Measurements from ENCODE around the gene ARID3C. TPM values are rescaled to one million over a fixed set of nuclear protein-coding genes. Genes with fewer than 3 reads are reported as not detected.
A peak's percentile ranks its signal among the peaks of the same experiment; 100 is the strongest.

Gene ARID3C
- total RNA-seq, 1 donor from 2014 or later, result not detected

- Histone ChIP-seq H3K36me3 (no peaks in the 10 kb centered on the region), H3K27me3 (ENCODE audit: low read depth) (peaks cover 72% of the 10 kb centered on the region), H3K9me3 (no peaks in the 10 kb centered on the region), H3K4me3 (peak overlapping the region; percentile 34), H3K4me1 (peaks cover 11% of the 10 kb centered on the region), H3K27ac (no peak overlapping the region)
- TF ChIP-seq, protein P1, sequence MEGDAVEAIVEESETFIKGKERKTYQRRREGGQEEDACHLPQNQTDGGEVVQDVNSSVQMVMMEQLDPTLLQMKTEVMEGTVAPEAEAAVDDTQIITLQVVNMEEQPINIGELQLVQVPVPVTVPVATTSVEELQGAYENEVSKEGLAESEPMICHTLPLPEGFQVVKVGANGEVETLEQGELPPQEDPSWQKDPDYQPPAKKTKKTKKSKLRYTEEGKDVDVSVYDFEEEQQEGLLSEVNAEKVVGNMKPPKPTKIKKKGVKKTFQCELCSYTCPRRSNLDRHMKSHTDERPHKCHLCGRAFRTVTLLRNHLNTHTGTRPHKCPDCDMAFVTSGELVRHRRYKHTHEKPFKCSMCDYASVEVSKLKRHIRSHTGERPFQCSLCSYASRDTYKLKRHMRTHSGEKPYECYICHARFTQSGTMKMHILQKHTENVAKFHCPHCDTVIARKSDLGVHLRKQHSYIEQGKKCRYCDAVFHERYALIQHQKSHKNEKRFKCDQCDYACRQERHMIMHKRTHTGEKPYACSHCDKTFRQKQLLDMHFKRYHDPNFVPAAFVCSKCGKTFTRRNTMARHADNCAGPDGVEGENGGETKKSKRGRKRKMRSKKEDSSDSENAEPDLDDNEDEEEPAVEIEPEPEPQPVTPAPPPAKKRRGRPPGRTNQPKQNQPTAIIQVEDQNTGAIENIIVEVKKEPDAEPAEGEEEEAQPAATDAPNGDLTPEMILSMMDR (IDR thresholded peaks at IDR 0.05), result no peak
- no peak for DNase-seq
- ATAC-seq, result no peak
- intact Hi-C loops (cut with DNase I), result no loop called here
Observed at GRCh38 chr9:34578241-34579103, 50.4 kb downstream of the ARID3C start.

- DNase-seq, result no peak
- TF ChIP-seq, protein P1 (IDR thresholded peaks at IDR 0.05), result no peak
- no peak overlapping the region for H3K27ac ChIP-seq
- intact Hi-C loops (cut with DNase I), result no loop called here
- H3K4me1 ChIP-seq, result peaks cover 11% of the 10 kb centered on the region
- H3K36me3 ChIP-seq, result no peaks in the 10 kb centered on the region
- no peaks in the 10 kb centered on the region for H3K9me3 ChIP-seq
- no peak for ATAC-seq
- peaks cover 69% of the 10 kb centered on the region for H3K27me3 ChIP-seq (ENCODE audit: low read depth)
- H3K4me3 ChIP-seq, result peak overlapping the region; percentile 34
Observed at GRCh38 chr9:34577400-34578240, 51.2 kb downstream of the ARID3C start.

GRCh38 chr9:34576597-34577399 lies 52.1 kb downstream of the ARID3C start:
- ATAC-seq (no peak), DNase-seq (no peak)
- H3K36me3 ChIP-seq, result no peaks in the 10 kb centered on the region
- TF ChIP-seq, protein P1 (IDR thresholded peaks at IDR 0.05), result no peak
- H3K9me3 ChIP-seq, result no peaks in the 10 kb centered on the region
- H3K4me3 ChIP-seq, result no peak overlapping the region
- H3K4me1 ChIP-seq, result peaks cover 11% of the 10 kb centered on the region
- H3K27ac ChIP-seq, result no peak overlapping the region
- peaks cover 68% of the 10 kb centered on the region for H3K27me3 ChIP-seq (ENCODE audit: low read depth)
- intact Hi-C loops (cut with DNase I), result no loop called here

DNA sequence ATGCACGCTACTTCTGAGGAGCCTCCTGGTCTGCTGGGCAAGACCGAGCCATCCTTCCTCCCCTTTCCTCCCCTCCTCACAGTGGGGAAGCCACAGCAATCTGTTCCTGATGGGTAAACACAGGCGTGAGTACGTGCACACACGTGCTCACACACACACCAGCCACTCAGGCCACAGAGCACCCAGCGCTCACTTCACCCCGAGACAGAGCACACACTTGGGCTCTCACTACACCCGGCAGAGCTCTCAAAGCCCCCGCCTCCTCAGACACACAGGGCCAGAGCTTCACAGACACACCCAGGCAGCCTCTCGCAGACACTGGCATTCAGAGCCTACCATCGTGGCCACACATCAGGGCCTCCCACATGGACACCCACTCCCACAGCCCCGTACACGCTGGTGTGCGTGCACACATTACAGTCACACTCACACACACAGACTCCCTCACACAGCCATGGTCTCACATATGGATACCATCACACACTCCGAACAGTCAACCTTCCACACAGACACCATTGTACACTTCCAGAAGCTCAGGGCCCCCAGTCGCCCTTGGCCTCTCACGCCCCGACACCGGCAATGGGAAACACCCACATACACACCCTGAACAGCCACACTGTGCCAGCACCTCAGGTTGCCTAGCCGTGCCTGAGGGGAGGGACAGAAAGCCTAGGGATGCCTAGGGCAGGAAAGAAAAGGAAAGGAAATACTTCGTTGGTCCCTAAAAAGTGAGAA lies 52.8 kb downstream of the ARID3C start:
- intact Hi-C loops (cut with DNase I), result no loop called here

More for the DNA sequence above, 52.8 kb downstream of the ARID3C start:
- Histone ChIP-seq H3K36me3 (no peaks in the 10 kb centered on the region), H3K27me3 (ENCODE audit: low read depth) (peaks cover 60% of the 10 kb centered on the region), H3K4me1 (peaks cover 11% of the 10 kb centered on the region), H3K4me3 (no peak overlapping the region), H3K9me3 (no peaks in the 10 kb centered on the region), H3K27ac (no peak overlapping the region)
- DNase-seq (no peak), ATAC-seq (peak in 1 of 2 donors; percentile 4)
- TF ChIP-seq, protein P1 (IDR thresholded peaks at IDR 0.05), result no peak
